CD4-positive, alpha-beta memory T cell (primary cell): ENCODE results near the gene RGL2. TPM values are rescaled to one million over a fixed set of nuclear protein-coding genes. Genes with fewer than 3 reads are reported as not detected.
A peak's percentile ranks its signal among the peaks of the same experiment; 100 is the strongest.

Experiments used
- CTCF ChIA-PET: fragments of 350-600 bp; sonication (Branson Sonifier 250); formaldehyde crosslinking; loops from one replicate; lab custom pipeline; 2021; ENCODE audit warnings: inconsistent platforms; ENCODE audit not compliant: partially characterized antibody; lab: Charles Lee
- POLR2A ChIA-PET: fragments of 350-600 bp; sonication (Branson Sonifier 250); formaldehyde crosslinking; loops from one replicate; lab custom pipeline; 2021; ENCODE audit not compliant: partially characterized antibody; lab: Charles Lee
- DNase-seq, 5 donors: peaks; one replicate each; pipeline versions ENCODE4 v3.0.0 to v3.0.0-alpha.2; 2020 to 2022; ENCODE audit warnings: mixed read lengths in 1 of 5
- H3K27ac ChIP-seq: one replicate; pipeline ENCODE4 v1.7.0; 2013; ENCODE audit warnings: low read depth, low read length
- H3K27me3 ChIP-seq: 2 replicates; pipeline ENCODE4 v1.7.0; 2013; ENCODE audit warnings: mild to moderate bottlenecking, low read length, moderate library complexity; ENCODE audit not compliant: insufficient read depth
- H3K36me3 ChIP-seq: 2 replicates; pipeline ENCODE4 v1.7.0; 2013; ENCODE audit warnings: mild to moderate bottlenecking, low read length, moderate library complexity; ENCODE audit not compliant: insufficient read depth
- H3K4me1 ChIP-seq: 2 replicates; pipeline ENCODE4 v1.7.0; 2013; ENCODE audit warnings: mild to moderate bottlenecking, low read length, moderate library complexity; ENCODE audit not compliant: insufficient read depth
- H3K4me3 ChIP-seq, 2 donors: one replicate each; pipeline ENCODE4 v1.7.0; 2013; ENCODE audit warnings: low read length in 2 of 2, mild to moderate bottlenecking in 1 of 2
- H3K9me3 ChIP-seq, 2 donors: one replicate each; pipeline ENCODE4 v1.7.0; 2013; ENCODE audit warnings: low read length in 2 of 2, control low read depth in 1 of 2; ENCODE audit not compliant: control insufficient read depth in 1 of 2
- H3K27ac Mint-ChIP-seq, 7 donors: one replicate each; pipeline ENCODE4 v1.8.0; 2020 to 2021; ENCODE audit warnings: mixed read lengths in 7 of 7, mild to moderate bottlenecking in 6 of 7, inconsistent platforms in 3 of 7, moderate library complexity in 3 of 7
- H3K27me3 Mint-ChIP-seq, 2 donors: one replicate each; pipeline ENCODE4 v1.8.0; 2020 to 2021; ENCODE audit warnings: mixed read lengths in 2 of 2
- H3K36me3 Mint-ChIP-seq, 2 donors: one replicate each; pipeline ENCODE4 v1.8.0; 2020 to 2021; ENCODE audit warnings: mixed read lengths in 2 of 2, inconsistent platforms in 1 of 2, mild to moderate bottlenecking in 1 of 2
- H3K4me1 Mint-ChIP-seq, 4 donors: one replicate each; pipeline ENCODE4 v1.8.0; 2020 to 2021; ENCODE audit warnings: mixed read lengths in 4 of 4, mild to moderate bottlenecking in 1 of 4
- H3K4me3 Mint-ChIP-seq, 8 donors: one replicate each; pipeline ENCODE4 v1.8.0; 2020 to 2021; ENCODE audit warnings: mixed read lengths in 8 of 8, mild to moderate bottlenecking in 7 of 8, moderate library complexity in 6 of 8, inconsistent platforms in 3 of 8
- H3K9me3 Mint-ChIP-seq, 8 donors: one replicate each; pipeline ENCODE4 v1.8.0; 2020 to 2021; ENCODE audit warnings: mixed read lengths in 8 of 8, mild to moderate bottlenecking in 5 of 8, inconsistent platforms in 3 of 8, moderate library complexity in 1 of 8
- intact Hi-C: fragments of 100-400 bp; cut with micrococcal nuclease; formaldehyde crosslinking; loops from one replicate; pipeline ENCODE4 v1.15.1; 2023
- polyA plus RNA-seq, 2 donors: library from polyadenylated mRNA; unstranded; fragments of 300-500 nt; fragmentation: Illumina TruSeq; gene quantifications; one replicate each; pipeline ENCODE4 v1.2.3, GENCODE V29; 2021
- total RNA-seq, 2 experiments: library from RNA; stranded (reverse); gene quantifications; one replicate each; pipeline ENCODE4 v1.2.3, GENCODE V29; 2021

The RGL2 gene
- total and polyA plus RNA-seq, 4 experiments from 2014 or later = 10.0 to 67.9 (median 39.6) TPM

DNA sequence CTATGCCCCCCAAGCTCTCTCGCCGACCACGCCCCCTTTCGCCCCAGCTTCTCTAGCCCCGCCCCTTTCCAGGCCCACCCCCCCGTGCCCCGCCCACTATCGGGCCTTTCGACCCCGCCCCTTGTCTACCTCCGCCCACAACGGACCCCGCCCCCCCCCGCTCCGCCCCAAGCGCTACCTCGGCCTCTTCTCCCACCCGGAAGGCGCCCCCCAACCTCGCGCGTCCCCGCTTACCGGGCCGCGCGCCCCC is 18.6 kb upstream of the RGL2 start:
- Mint-ChIP-seq H3K4me3 (peak overlapping the region; percentile 82 to 100 (median 98)), H3K9me3 (peaks cover 0 to 5% (median 0%) of the 10 kb centered on the region in 8 donors), H3K4me1 (peaks cover 38 to 100% (median 63%) of the 10 kb centered on the region in 4 donors), H3K27me3 (no peaks in the 10 kb centered on the region), H3K36me3 (peaks cover 43 to 70% of the 10 kb centered on the region in 2 donors), H3K27ac (peak overlapping the region; percentile 90 to 99 (median 94))
- Histone ChIP-seq H3K36me3 (peaks cover 33% of the 10 kb centered on the region), H3K4me3 (no peak overlapping the region), H3K27ac (peak overlapping the region; percentile 83), H3K9me3 (no peaks in the 10 kb centered on the region), H3K4me1 (peaks cover 76% of the 10 kb centered on the region), H3K27me3 (no peaks in the 10 kb centered on the region)
- CTCF ChIA-PET = interaction anchor here (0.8 to 5.9 kb wide), 6 partner anchors 16 to 73 kb away, joined by 3 to 47 read pairs (median 10); partner anchors contain the start of genes B3GALT4, RPS18 and VPS52
- intact Hi-C loops = loop anchor here (1.0 to 2.0 kb wide), 3 partner anchors 74 to 347 kb away; partner anchors contain the start of genes CUTA and KIFC1
- POLR2A ChIA-PET = interaction anchor here (0.6 to 4.1 kb wide), 22 partner anchors 9 to 345 kb away, joined by 3 to 81 read pairs (median 5); partner anchors contain the start of genes B3GALT4, CUTA, PFDN6 and RGL2
- no peak for DNase-seq

GRCh38 chr6:33316603-33317418 is 18.1 kb upstream of the RGL2 start:
- no peaks in the 10 kb centered on the region for H3K27me3 Mint-ChIP-seq
- peaks cover 36 to 100% (median 63%) of the 10 kb centered on the region in 4 donors for H3K4me1 Mint-ChIP-seq
- Histone ChIP-seq H3K36me3 (peaks cover 33% of the 10 kb centered on the region), H3K9me3 (no peaks in the 10 kb centered on the region), H3K4me3 (no peak overlapping the region), H3K4me1 (peaks cover 76% of the 10 kb centered on the region), H3K27ac (peak overlapping the region; percentile 49), H3K27me3 (no peaks in the 10 kb centered on the region)
- peak overlapping the region; percentile 90 to 99 (median 94) for H3K27ac Mint-ChIP-seq
- H3K36me3 Mint-ChIP-seq = peaks cover 40 to 70% of the 10 kb centered on the region in 2 donors
- peak overlapping the region; percentile 82 to 100 (median 98) for H3K4me3 Mint-ChIP-seq
- POLR2A ChIA-PET = interaction anchor here (0.9 to 4.1 kb wide), 15 partner anchors 9 to 345 kb away, joined by 3 to 81 read pairs (median 6); partner anchors contain the start of genes B3GALT4, CUTA, PFDN6 and RGL2
- H3K9me3 Mint-ChIP-seq = peaks cover 0 to 1% (median 0%) of the 10 kb centered on the region in 8 donors
- intact Hi-C loops = loop anchor here (1.0 to 2.0 kb wide), 3 partner anchors 74 to 346 kb away; partner anchors contain the start of genes CUTA and KIFC1
- DNase-seq = peak in 1 of 5 donors; percentile 41
- CTCF ChIA-PET = interaction anchor here (1.0 to 5.9 kb wide), 5 partner anchors 17 to 74 kb away, joined by 4 to 47 read pairs (median 10); partner anchors contain the start of genes B3GALT4, RPS18 and VPS52

DNA sequence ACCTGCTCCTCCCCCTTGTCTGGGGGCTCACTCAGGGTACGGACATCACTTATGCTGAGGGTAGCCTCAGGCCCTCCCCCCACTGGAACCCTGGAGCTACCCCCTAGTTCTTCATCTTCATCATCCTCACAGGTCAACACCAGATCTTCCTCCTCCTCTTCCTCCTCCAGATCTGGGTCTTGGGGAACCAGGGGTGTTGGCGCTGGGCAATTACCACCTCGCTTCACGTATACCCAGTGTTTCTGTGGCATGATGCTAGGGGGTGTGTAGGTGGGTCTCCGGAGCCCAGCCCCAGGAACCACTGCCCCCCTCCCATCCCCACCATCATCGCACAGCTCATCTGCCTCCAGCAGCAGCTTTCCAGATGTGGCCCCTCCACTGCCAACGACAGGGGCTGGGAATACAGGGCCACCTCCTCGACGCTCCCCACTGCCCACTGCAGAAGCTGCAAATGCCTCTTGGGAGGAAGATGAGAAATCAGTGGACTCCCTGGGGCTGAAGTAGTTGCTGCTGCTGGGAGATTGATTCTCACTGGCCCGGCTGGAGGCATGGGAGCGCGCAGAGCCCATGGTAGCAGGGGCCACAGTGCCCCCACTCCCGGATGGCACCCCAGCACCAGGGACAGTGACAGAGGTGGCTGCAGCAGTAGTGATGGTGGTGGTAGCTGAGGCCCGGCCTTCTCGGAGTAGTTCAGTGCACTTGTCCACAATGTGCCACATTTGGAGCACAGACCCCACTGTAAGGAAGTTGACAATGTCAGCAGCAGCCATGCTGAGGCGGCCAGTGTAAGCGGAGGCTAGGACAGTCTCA is 17.3 kb upstream of the RGL2 start:
- H3K4me1 ChIP-seq = peaks cover 76% of the 10 kb centered on the region
- H3K4me1 Mint-ChIP-seq = peaks cover 36 to 97% (median 62%) of the 10 kb centered on the region in 4 donors
- peak overlapping the region; percentile 97 to 99 (median 99) for H3K27ac Mint-ChIP-seq
- no peak overlapping the region for H3K4me3 ChIP-seq
- H3K9me3 ChIP-seq = no peaks in the 10 kb centered on the region
- no peaks in the 10 kb centered on the region for H3K27me3 ChIP-seq
- ChIA-PET CTCF (interaction anchor here (5.9 kb wide), 1 partner anchor 29 kb away, joined by 47 read pairs; no protein-coding TSS in a partner anchor), POLR2A (interaction anchor here (2.2 to 4.1 kb wide), 5 partner anchors 15 to 44 kb away, joined by 6 to 81 read pairs (median 39); partner anchors contain the start of genes B3GALT4, PFDN6, RGL2 and RPS18)
- peak overlapping the region; percentile 17 to 100 (median 73) for H3K4me3 Mint-ChIP-seq
- peaks cover 38 to 70% of the 10 kb centered on the region in 2 donors for H3K36me3 Mint-ChIP-seq
- intact Hi-C loops = loop anchor here (2.0 kb wide), 1 partner anchor 345 kb away; no protein-coding TSS in a partner anchor
- peaks cover 27% of the 10 kb centered on the region for H3K36me3 ChIP-seq
- no peaks in the 10 kb centered on the region for H3K27me3 Mint-ChIP-seq
- DNase-seq = no peak
- H3K27ac ChIP-seq = peak overlapping the region; percentile 99
- H3K9me3 Mint-ChIP-seq = peaks cover 0 to 1% (median 0%) of the 10 kb centered on the region in 8 donors

GRCh38 chr6:33314943-33315792 is 16.4 kb upstream of the RGL2 start:
- H3K27ac ChIP-seq = peak overlapping the region; percentile 99
- Mint-ChIP-seq H3K27ac (peak overlapping the region; percentile 97 to 100 (median 99)), H3K36me3 (peaks cover 32 to 64% of the 10 kb centered on the region in 2 donors), H3K4me3 (peak overlapping the region; percentile 98 to 99 (median 98)), H3K9me3 (peaks cover 0 to 1% (median 0%) of the 10 kb centered on the region in 8 donors), H3K4me1 (peaks cover 32 to 91% (median 60%) of the 10 kb centered on the region in 4 donors), H3K27me3 (no peaks in the 10 kb centered on the region)
- ChIA-PET POLR2A (interaction anchor here (0.8 to 4.1 kb wide), 4 partner anchors 17 to 344 kb away, joined by 3 to 81 read pairs (median 22); partner anchors contain the start of genes B3GALT4, RGL2, RPS18 and VPS52), CTCF (interaction anchor here (5.9 kb wide), 1 partner anchor 30 kb away, joined by 47 read pairs; no protein-coding TSS in a partner anchor)
- intact Hi-C loops = loop anchor here (1.0 kb wide), 3 partner anchors 8 to 30 kb away; no protein-coding TSS in a partner anchor
- no peaks in the 10 kb centered on the region for H3K9me3 ChIP-seq
- peak overlapping the region in 1 of 2 donors; percentile 83 for H3K4me3 ChIP-seq
- H3K27me3 ChIP-seq = no peaks in the 10 kb centered on the region
- peaks cover 18% of the 10 kb centered on the region for H3K36me3 ChIP-seq
- DNase-seq = no peak
- H3K4me1 ChIP-seq = peaks cover 76% of the 10 kb centered on the region

DNA sequence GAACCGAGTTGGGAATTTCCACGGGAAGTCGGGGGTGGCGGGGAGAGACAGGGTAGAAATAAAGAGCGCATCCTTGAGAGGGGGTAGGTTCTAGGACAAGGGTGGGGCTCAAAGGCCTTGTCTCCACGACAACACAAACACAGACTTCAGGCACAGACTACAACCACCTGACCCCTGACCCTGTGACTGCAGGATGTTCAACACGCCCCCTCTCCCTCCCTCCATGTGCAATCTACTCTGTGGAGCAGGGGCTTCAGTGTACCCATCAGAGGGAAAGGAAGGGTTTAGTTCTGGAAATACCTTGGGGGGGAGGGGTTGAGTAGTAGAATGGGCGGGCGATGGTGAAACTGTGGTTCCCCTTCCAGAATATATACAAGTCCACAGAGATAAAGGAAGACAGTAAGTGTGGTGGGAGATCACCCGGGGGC is 15.8 kb upstream of the RGL2 start:
- Histone ChIP-seq H3K27me3 (no peaks in the 10 kb centered on the region), H3K36me3 (peaks cover 12% of the 10 kb centered on the region), H3K4me1 (peaks cover 76% of the 10 kb centered on the region), H3K27ac (peak overlapping the region; percentile 99), H3K9me3 (no peaks in the 10 kb centered on the region), H3K4me3 (peak overlapping the region; percentile 8 to 83)
- POLR2A ChIA-PET = interaction anchor here (0.8 to 1.0 kb wide), 2 partner anchors 43 to 343 kb away, joined by 3 read pairs; partner anchors contain the start of genes RPS18 and VPS52
- intact Hi-C loops = loop anchor here (1.0 kb wide), 3 partner anchors 9 to 31 kb away; no protein-coding TSS in a partner anchor
- peaks cover 26 to 58% of the 10 kb centered on the region in 2 donors for H3K36me3 Mint-ChIP-seq
- H3K4me3 Mint-ChIP-seq = peak overlapping the region; percentile 98 to 99 (median 98)
- peaks cover 28 to 85% (median 57%) of the 10 kb centered on the region in 4 donors for H3K4me1 Mint-ChIP-seq
- peaks cover 0 to 1% (median 0%) of the 10 kb centered on the region in 8 donors for H3K9me3 Mint-ChIP-seq
- H3K27ac Mint-ChIP-seq = peak overlapping the region; percentile 97 to 100 (median 99)
- peak; percentile 71 to 93 (median 80) for DNase-seq
- CTCF ChIA-PET = no interaction called here
- H3K27me3 Mint-ChIP-seq = no peaks in the 10 kb centered on the region
